HG03064 (cell line): Measurements from ENCODE around the gene TPD52L1.
A peak's percentile ranks its signal among the peaks of the same experiment; 100 is the strongest.

Experiments
- ATAC-seq: cut with Tn5 transposase; IDR thresholded peaks from one replicate; pipeline ENCODE4 v1.9.1; 2021; ENCODE audit warnings: low read depth; ENCODE audit not compliant: unreplicated experiment

TPD52L1 gene

DNA sequence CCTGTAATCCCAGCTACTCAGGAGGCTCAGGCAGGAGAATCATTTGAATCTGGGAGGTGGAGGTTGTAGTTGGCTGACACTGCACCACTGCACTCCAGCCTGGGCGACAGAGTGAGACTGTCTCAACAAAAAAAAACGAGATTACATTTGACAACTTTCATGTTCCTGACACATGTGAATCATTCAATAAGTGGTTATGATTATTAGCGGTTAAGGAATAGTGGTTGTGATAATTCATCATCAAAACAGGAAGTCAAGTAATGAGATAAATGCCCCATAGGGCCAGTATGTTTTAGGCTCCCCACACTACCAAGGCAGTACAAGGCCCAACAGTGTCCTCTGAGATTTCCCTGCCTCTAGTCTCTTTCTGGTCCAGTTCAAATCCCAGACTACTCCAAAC, 145.7 kb downstream of the TPD52L1 start:
- no peak for ATAC-seq

DNA sequence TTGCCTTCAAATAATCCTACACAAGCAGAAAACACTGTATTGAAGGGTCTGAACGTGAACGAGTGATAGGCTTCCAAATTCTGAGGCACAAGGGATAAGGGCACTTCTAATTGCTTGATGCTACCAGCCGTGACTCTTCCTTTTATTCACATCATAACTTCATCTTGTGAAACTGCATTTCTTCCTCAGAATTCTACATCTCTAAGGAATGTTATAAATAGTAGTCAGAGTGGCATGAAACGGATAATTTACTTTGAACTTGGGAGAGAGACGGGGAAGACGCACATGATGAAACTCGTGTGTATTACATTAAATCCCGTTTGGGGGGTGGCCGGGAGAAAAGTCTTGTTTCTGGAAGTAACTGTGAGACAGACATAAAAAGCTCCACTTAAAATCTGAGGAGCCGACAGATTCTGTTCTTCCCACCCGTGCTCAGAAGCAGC, 147.4 kb downstream of the TPD52L1 start:
- ATAC-seq = no peak

DNA sequence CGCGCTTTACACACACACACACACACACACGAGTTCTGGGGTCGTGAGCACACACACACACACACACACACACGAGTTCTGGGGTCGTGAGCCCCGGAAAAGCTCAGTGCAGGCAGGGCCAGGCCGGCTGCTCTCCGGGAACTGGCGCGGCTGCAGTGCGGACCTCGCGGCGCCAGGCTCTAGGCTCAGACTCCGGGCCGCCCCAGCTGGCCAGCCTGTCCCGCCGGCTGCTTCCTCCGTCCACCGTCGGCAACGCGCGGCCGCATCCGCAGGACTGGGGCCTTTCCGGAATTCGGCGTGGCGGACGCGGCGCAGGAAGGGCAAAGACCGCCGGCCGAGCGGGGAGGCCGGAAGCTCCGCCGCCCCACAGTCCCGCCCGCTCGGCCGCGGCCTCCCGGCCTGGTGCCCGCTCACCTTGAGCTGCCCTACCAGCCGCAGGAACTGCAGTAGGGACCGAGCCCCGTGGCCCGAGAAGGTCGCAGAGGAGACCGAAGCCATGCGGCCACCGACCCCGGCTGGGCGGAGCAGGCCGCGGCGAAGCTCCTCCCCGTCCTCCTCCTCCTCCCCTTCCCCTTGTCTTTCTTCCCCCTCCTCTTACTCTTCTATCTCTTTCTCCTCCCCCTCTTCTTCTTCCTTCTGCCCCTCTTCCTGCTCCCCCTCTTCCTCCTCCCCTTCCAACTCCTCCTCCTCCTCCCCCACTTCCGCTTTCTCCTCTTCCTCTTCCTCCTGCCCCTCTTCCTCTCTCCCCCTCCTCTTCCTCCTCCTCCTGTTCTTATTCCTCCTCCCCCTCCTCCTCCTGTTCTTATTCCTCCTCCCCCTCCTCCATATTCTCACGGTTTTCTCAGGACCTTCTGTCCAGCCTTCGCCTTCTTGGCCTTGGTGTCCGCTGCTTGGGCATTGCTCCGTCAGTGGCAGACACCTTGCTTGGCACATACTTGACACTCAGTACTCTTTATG, 148.1 kb downstream of the TPD52L1 start, which contains the start of gene HDDC2:
Gene HDDC2, minus strand, starts transcription at position 533 of the 957 bp plus-strand sequence. Its CDS starts 35 bp downstream, at position 498.
- peak; percentile 83 for ATAC-seq

DNA sequence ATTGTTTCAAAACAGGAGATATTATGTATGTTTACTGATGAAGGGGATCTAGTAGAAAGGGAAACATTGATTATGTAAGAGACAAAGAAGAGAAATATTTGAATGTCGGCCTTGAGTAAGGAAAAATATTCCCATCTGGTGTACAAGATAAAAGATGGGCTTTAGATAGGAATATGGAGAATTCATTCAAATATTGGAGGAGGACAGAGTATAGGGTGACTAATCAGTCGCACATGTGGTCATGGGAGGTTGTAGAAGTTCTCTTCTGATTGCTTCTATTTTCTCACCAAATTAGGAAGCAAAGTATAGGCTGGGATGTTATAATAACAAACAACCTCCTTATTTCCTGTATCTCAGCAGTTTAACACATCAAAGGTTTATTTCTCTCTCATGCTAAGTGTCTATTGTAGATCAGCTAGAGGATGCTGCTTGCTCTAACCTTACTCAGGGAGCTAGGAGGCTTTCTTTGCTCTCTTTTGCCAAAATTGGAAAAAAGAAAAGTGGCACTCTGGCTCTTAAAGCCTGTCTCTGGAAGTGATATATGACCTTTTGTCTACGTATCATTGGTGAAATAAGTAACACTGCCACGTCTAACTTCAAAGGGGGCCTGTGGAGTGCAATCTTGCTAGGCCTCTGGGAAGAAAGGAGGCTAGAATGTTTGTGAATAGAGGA, 149.4 kb downstream of the TPD52L1 start:
- no peak for ATAC-seq

DNA sequence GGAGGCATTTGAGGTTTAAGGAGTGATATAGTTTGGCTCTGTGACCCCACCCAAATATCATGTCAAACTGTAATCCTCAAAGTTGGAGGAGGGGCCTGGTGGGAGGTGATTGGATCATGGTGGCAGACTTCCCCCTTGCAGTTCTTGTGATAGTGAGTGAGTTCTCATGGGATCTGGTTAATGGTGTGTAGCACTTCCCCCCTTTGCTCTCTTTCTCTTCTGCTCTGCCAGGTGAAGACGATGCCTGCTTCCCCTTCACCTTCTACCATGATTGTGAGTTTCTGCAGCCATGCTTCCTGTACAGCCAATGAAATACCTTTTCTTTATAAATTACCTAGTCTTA, 149.9 kb downstream of the TPD52L1 start:
- ATAC-seq = no peak

DNA sequence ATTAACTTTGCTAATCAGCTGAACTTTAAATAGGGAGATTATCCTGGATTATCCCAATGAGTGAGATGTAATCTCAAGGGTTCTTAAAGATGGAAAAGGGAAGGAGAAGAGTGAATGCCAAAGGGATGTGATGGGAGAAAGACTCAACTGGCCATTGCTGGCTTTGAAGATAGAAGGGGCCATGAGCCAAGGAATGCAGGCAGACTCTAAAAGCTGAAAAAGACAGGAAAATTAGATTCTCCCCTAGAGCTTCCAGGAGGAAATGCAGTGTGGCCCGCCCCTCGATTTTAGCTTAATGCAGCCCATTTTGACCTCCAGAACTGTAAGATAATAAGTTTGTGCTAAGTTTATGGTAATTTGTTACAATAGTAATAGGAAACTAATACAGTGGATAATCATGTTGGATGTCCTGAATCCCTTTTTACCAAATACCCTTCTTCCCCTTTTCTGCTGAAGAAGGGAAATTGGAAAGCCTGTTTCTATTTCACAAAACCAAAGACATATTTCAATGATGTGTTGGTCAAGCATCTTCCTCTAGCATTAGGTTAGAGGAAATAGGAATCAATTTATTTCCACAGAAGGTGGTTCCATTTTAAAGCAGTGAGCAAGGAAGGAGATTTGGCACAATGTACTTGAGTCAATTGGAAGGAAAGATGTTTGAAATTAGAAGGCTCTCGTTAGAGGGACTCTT, 151.5 kb downstream of the TPD52L1 start:
- no peak for ATAC-seq

DNA sequence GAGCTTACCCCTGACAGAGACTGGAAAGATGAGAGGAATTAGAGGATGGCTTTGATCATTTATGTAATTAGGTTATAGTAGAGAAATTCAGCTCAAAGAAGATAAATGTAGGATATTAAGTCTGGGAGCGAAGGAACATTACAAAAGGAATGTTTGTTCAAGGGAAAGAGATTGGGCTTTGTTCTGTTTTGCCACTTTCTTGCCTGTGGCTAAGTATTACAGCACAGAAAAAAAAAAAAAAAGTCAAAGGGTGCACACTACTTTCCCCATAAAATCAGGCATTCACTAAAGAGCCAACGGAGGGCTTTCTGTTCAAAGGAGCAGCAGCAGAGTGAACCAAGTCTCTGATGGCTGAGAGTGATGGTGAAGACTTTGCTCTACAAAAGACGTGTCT, 153.2 kb downstream of the TPD52L1 start:
- no peak for ATAC-seq

DNA sequence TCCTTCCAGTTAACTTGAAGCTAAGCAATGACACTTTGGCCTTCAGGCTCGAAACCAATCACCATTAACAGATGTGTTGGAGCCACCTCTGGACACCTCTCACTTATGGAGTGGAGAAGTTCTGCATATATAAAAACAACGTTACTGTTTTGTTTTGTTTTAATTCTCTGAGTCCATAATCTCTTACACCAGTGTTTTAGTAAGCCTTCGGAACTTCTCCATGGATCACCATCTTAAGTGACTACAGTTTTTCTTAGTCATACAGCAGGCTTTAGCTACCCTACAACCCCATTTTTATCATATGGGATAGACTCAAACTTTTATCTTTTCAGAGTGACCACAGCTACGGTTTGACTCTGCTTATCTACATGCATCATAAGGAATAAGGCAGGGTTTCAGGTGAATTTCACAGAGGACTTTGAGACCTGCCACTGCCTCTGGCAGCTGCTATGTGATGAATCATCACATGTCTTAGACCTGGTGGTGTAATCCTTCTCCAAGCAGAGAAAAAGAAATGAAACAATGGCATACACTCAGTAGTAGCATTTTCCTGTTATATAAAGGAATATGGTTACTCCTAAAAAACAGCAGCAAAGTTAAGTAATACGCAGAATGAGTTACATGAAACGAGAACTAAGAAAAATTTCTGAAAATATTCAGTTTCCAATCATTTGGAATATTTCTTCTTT, 153.7 kb downstream of the TPD52L1 start:
- ATAC-seq = no peak

DNA sequence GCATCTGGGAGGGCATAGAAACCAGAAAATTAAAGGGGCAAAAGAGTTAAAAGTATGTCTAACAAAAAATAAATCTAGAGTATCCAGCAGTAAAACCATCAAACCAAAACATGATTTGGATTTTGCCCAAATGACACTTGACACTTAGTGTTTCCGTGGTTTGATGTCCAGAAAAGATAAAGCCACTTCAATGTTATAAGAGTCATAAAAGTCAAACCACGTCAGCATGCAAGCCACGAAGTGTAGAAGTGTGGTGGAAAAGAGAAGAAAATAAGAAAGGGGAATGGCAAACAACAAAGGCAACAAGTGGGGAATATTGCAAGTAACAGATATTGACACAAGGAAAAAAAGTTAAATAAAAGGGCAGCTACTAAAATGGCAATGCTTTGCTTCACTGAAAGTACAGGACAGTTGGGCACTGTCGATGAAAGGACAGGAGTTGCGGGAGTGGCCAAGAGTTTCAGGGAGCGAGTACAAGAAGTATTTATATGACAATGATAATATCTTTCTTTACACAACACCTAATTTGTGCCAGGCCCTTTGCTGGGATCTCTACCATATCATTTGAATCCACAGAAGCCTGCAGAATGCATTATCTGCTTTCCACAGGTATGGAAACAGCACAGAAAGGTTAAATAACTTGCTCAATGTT, 154.5 kb downstream of the TPD52L1 start:
- ATAC-seq = no peak

DNA sequence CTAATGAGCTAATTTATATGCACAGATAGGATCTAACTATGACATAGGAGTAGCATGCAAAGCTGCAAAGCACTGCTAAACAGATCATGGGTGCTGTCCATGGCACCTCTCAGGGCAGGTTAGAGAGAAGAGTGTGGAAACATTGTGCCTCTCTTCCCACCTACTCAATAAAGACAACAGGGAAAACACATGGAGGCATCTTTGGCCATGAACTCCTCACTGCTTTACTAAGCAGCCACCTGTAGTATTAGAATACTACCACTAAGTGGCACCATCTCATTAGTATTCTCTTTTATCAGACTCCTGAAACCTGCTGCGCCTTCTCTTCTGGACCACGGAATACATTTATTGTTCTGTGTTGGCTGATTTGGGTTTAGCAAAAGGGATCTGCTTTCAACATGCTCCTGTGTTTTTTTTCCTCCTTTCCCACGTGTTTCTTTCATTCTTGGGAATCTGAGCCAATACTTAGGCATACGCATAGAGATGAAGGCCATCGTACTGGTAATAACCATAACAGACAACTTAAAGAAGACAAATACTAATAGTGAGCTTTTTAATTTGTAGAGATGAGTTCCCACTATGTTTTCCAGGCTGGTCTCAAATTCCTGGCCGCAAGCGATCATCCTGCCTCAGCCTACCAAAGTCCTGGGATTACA, 157.5 kb downstream of the TPD52L1 start:
- no peak for ATAC-seq

DNA sequence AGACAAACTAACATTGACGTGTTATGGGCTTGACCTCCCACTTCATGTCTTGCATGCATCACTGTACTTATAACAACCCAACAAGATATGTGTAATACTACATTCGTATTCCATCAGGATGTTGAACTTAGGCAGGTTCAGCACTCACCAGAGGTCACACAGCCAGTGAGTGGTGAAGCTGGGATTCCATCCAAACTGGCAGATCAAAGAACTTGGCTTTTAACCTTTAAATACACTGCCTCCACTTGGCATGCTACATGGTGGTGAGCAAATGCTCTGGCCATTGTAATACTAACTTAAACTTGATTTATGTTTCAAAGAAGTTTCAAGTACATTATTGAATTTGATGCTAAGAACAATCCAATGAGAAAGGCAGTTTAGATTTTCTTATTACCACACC, 158.9 kb downstream of the TPD52L1 start:
- ATAC-seq = no peak

DNA sequence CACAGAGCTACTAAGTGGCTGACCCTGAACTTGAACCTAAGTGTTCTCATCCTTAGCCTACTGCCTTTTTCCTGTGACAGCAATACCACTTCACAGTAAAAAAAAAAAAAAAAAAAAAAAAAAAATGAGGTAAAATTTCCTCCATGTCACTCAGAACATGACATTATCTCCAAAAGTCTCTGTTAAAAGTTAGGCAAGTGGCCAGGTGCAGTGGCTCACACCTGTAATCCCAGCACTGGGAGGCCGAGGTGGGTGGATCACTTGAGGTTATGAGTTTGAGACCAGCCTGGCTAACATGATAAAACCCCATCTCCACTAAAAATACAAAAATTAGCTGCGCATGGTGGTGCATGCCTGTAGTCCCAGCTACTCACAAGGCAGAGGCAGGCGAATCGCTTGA, 159.4 kb downstream of the TPD52L1 start:
- no peak for ATAC-seq
